ENCODE data around the gene BRD4. TPM values are rescaled to one million over a fixed set of nuclear protein-coding genes. Genes with fewer than 3 reads are reported as not detected.
"Not testable (repeated sequence)": the region's sequence is repeated elsewhere in the genome, so short reads cannot be mapped to it uniquely, and the experiment has no call there.

The BRD4 gene
- 9.3 and 11.1 TPM in 2 replicates for polyA plus RNA-seq (2014; cell fraction: cytosol; rRNA removed)
- 9.9 and 20.7 TPM in 2 replicates for polyA plus RNA-seq (2014; cell fraction: nucleus; rRNA removed)

DNA sequence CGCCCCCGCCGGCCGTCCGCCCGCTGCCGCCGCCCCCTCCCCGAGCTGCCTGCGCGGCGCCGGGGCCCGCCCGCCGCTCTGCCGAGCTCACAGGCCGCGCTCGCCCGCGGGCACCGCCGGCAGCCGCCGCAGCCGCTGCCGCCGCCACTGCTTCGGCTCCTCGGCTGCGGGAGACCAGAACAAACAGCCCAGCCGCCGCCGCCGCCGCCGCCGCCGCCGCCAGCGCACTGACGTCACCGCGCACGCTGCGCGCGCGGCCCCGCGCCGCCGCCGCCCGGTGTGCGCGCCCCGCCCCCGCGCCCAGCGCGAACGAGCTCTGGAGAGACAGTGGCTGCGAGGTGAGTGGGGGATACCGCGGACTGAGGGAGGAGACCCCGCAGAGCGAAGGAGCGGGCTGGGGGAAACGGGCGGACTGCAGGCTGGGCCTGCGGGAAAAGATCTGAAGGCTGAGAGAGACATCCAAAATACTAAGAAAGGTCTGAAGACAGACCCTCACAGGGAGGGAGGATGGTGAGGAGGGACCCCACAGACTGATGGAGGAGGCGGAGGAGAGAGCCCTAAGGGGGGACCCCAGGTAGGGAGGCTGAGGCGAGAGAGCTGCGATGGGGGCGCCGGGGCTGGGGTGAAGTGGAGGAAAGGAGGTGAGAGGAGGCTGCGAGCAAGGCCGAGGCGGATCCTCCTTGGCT is at the start of gene BRD4:
TSS of gene BRD4 (minus strand) at position 229 of the 686 bp plus-strand sequence. CDS start 59,440 bp downstream, outside the sequence.
- DNase-seq (ENCODE audit: low spot score): peak; percentile 57

DNA sequence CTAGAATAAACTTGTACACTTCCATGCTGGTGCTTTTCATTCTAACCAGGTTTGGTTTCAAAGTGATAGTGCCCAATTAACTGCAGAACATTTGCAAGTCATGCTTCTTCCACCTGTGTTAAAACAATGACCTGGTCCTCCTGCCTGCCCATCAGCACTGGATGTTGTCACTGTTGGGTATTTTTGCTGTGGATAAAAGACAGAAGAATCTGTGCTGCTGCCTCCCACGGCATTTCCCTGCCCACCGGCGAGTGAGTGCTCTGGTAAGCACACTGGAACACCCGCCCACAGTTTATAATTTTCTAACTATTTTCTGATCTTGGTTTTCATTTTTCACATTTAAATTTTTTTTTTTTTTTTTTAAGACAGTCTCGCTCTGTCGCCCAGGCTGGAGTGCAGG is 49.5 kb upstream of the BRD4 start:
- DNase-seq (ENCODE audit: low spot score): no peak

DNA sequence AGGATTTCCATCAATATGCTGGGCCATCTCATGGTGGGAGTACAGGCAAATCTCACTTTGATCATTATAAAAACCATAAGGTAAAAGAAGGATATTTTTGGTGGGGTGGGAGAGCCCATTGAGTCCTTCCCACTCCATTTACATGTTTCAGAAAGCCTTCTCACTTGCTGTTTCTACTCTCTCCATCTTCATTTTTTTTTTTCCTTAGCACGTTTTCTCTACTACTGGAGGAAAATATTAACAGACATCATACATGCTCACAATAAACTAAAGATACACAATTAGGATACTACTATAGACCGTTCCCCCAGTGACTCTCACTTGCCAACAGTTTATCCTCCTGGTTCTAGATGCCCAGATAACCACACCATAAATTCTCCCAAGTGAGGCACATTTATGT is 49.1 kb upstream of the BRD4 start:
- no peak for DNase-seq (ENCODE audit: low spot score)

DNA sequence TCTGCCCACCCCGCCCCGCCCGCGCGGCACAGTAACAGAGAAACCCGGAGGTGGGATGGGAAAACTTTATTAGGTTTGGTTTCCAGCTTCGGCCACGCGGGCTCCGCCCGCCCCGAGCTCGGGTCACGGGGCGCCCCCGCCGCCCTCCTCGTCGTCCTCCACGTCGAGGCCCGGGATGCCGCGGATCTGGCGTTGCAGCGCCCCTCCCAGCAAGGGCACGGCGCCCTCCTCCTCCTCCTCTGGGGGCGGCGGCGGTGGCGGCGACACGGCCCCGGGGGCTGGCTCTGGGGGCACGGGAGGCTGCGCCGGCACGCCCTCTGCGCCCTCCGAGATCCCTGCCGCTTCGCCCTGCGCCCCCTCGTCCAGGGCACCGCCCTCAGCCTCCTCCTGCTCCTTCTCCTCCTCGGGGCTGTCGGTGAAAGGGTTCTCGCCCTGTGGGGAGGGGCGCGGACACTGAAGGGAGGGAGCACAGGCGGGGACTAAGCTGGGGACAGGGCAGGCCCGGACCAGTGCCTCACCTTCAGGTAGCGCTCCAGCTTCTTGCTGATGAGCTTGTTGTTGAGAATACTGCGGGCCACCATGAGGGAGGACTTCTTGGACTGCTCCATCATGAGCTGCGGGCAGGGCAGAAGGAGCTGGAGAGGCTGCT is 47.8 kb upstream of the BRD4 start:
- DNase-seq (ENCODE audit: low spot score): peak; percentile 70

DNA sequence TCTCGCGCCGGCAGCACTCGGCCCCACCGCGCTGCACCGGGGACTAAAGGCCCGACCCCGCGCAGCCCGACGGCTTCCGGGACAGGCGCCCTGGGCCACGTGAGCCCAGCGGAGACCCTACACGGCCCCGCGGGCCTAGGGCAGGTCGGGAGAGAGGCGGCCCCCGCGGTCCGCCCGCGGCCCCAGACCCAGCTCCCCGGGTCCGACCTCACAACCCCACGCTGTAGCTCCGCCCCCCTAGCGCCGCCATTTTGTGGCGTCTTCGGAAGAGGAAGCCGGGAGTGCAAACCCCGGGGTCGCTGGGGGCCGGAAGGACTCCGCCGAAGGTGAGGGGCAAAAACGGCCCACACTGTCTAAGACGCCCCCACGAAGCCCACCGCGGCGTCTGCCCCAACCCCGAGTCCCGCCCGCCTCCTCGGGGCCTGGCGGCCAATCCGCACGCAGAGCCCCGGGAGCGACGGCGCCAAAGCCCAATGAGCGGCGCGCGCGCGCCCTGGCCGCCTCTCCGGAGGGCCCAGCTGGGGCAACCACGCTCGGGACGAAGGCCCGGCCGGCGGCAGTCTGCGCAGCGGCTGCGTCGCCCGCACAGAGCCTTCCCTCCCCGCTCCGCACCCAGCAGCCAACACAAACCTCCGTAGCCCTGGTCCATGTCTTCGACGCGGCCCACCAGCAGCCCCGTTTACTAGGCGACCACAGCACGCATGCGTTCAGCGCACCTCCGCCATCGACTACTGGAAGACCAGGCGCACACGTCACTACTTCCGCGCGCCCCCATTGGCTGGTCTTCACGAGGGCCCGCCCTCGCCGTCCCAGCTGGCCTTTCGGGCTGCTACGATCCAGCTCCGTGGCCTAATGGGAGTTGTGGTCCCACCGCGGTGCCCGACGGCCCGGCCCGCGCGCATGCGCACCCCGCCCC is 47.0 kb upstream of the BRD4 start, which contains the start of gene AKAP8:
TSS of gene AKAP8 (minus strand) at position 705 of the 916 bp plus-strand sequence. CDS start at position 649, 56 bp downstream.
- DNase-seq (ENCODE audit: low spot score): peak; percentile 98

DNA sequence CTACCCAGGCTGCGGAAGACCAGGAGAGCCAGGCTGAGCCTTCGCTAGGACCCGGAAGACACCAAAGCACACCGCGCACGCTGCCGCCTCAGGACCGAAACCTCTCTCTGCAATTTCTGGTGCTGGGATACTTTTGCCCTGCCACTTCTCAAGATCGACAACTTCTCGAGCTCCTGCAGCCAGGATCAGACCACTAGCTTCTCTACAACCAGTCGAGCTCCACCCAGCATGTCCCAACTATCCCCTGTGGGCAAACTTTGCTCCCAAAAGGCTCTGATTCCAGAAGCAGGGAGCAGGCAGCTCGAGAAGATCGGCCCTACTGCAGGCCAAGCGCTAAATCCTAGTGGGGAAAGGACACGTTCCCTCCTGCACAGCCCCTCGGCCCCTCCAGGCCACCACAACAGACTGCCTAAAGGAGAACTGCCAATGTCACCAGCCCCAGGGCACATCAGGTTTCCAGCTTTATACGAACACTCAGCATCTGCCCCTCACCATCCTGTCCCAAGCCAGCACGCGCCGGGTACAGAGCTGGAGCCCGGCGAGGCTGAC is 46.3 kb upstream of the BRD4 start:
- DNase-seq (ENCODE audit: low spot score): peak; percentile 17

DNA sequence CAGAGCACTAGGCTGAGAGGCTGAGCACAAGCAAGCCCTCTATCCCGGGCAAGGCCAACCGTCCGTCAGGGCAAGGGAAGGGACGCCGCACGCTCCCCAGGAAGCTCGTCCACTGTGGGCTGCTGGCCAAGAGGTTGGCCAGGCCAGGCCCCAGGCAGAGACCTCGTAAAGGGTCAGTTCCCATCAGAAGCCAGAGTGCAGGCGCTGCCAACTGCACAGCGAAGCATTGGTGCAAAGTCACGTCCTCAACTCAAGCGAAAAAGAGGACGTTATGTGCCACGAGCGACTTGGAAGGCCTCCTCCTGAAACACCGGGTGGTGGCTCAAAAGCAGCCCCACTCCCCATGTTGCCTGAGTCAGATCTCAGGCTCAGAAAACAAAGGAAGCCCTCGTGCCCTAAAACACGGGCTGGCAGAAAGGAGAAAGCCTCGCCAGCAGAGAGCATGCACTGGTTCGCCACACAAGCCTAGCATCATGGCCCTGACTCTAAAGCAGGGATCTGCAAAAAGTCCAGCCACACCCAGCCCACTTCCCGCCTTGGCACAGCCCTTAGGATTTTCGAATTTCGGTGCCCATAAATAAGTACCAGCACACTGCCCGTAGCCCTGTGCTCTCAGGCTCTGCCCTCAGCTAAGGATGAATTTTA is 42.6 kb upstream of the BRD4 start:
- no peak for DNase-seq (ENCODE audit: low spot score)

DNA sequence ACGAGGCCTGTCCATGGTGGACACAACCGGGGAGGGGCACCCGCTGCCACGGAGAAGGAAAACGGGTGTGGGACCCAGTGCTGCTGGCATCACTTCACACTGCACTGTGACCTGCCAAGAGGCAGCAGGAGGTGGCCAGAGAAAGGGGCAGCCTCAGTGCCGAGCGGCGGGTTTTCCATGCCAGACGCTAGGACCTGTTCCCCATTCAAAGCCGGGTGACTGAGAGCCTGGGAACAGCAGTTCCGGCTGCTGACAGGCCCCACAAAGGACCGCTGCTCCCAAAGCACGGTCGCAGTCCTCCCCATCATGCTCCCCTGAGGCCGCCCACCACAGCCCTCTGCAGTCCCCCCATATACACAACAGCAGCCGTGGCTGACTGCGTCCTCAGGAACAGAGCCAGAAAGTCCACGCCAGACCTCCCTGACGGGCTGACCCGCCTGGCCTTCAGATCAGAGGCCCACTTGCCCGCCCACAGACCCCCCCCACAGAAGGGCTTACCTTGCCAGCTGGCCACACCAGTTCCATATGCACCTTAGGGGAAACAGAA is 41.8 kb upstream of the BRD4 start:
- DNase-seq (ENCODE audit: low spot score): no peak

DNA sequence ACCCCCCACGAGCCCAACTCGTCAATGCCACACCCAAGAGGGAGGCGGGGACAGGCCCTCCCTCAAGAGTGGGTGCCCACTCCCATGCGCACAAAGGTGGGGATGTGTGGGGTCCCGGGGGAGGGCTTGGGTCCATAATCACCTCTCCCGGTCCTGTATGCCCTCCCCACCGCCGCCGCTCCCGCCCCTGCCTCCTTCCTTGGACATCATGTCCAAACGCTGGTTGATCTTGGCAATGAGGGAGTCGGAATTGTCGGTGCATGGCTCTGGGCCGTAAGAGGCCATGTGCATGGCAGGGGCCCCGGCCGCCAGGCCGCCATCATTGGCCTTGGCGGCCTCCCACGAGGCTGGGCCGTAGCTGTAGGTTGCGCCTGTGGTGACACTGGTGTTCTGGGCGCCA is 41.3 kb upstream of the BRD4 start:
- no peak for DNase-seq (ENCODE audit: low spot score)

DNA sequence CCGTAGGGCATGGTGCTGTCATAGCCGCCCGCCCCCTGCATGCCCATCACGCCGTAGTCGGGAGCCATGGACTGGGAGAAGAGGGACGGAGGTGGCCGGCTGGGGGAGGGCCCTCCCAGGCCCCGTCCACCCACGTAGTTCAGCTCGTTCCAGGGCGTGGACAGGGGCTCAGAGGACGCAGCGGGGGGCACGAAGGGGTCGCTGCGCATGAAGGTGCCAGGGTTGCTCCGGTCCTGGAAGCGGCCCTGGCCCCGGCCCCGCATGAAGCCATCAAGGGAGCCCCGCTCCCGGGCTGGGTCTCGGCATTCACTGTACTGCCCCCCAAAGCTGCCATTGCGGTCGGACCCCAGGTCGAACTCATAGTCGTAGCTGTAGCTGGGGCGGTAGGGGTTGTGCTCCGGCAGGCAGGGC is 40.6 kb upstream of the BRD4 start:
- DNase-seq (ENCODE audit: low spot score): no peak

DNA sequence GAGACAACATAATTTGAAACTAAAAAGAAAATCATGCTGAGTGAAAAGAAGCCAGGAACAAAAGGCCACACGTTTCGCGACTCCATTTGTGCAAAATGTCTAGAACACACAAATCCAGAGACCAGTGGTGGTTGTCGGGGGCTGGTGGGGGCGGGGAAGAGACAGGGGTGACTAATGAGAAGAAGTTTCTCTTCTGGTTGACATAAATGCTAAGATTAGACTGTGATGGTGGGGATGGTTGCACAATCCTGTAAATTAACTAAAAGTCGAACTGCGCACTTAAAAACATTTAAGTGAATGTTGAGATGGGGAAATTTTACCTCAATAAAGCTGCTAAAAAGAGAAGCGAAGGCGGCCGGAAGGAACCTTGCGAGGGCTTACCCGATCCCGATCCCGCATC is 40.1 kb upstream of the BRD4 start:
- DNase-seq (ENCODE audit: low spot score): no peak

DNA sequence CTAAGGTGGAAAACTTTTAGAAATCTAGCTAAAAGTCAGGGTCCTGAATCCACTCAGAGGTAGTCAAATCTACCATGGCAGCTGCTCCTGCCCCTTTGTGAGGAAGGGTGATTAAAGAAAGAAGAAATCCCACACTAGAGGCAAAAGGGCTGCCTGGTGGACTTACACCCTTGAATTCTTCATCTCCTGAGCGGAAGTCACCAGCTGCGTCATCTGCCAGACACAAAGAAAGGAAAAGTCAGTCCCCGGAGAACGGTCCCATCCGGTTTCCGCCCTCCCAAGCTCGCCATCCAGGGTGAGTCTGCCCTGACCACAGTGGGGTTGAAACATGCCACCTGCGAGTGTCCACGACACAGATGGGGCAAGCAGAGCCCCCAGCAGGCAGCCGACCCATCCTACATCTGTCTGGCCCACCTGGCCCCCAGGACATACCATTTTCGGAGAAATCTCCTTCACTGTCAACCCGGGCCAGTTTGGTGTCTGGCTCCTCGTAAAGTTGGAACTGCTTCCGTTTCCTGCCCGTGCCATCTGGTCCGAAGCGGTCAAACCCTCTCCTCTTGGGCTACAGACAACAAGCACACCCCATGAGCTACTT is 39.5 kb upstream of the BRD4 start:
- DNase-seq (ENCODE audit: low spot score): no peak

DNA sequence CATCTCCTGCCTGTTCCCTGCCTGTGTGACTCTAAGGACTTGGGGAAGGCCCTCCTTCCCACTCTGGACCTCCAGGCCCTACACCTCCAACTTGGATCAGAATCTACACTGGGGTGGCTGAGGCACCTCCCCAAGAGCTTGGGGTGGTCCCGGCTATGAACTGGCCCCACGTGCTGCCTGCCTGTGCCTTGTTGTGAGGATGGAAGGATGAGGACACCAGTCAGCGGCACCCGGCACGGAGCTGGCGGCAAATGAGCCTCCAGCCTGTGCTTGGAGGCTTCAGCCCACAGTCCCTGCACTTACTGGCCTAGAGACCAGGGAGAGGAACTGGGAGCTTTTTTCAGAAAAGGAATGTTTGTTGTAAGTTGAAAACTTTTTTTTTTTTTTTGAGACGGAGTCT is 38.8 kb upstream of the BRD4 start:
- DNase-seq (ENCODE audit: low spot score): no peak

DNA sequence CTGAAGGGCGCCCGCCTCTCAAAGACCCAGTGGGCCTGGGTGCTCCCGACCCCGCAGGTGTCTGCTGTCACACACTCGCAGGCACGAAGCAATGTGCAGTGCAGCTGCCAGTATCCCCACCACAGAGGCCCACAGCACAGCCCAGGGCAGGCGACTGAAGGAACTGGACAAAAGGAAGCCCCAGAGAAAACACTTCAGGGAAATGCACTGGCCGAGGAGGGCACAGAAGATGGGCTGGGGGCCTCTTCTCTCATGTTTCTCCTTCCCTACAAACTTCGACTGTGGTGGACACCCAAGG is 37.2 kb upstream of the BRD4 start:
- DNase-seq (ENCODE audit: low spot score): no peak

DNA sequence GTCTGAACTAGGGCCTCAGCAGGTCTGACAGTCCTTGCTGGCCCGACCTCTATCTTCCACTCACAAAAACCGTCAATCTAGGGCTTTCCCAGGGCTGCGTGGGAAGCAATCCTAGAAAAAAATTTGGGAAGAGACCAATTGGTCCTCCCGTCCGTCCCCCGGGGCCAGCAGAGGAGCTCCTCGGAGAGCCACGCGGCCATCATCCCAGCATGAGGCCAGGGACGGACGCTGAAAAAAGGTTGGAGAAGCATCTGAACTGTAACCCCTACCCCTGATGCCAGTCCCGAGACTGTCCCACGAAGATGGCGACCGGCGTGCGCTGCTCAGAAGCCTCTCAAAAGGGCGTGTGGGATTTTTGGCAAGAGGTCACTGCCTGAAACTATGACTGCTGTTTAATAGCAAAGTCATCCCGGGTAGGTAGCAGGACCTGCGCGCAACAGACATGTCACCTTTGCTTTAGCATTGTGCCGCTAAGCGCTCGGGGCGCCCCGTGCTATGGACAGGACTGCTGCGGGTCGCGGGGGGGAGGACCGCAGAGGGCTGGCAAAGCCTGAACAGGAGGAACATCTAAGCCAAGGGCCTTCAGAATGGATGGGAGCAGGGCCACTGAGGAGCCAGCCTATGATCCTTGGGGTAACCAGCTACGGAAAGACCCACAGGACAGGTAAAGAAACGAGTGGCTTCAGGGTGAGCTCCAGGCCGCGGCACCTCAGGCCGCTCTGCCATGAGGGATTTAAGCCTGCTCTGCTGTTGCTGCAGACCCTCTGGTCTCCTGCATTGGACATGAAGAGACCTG is 36.7 kb upstream of the BRD4 start:
- DNase-seq (ENCODE audit: low spot score): no peak

DNA sequence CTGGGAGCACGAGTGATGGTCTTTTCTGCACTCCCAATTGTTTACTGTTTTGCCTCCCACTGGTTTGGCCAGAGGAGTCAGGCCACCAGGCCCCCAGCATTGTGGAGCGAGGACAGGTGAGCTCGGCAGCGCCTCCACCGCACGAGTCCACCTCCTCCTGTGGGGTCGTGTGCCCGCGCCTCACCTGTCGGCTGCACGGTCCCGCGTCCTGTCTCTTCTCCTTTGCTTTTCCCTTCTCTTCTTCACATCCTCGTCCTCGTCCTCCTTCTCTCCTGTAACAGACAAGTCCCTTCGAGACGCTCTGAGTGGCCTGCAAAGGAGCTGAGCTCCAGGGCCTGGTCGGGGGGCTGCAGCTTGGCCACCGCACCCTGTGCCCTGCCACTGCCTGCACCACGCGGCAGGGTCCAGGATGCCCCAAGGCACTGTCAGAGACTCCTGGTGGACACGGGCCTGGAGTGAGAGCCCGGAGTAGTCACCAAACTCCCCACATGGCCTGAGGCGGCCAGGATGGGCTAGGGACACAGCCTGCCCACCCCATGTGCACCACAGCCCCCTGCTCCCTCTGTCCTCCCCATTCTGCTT is 35.8 kb upstream of the BRD4 start:
- no peak for DNase-seq (ENCODE audit: low spot score)

DNA sequence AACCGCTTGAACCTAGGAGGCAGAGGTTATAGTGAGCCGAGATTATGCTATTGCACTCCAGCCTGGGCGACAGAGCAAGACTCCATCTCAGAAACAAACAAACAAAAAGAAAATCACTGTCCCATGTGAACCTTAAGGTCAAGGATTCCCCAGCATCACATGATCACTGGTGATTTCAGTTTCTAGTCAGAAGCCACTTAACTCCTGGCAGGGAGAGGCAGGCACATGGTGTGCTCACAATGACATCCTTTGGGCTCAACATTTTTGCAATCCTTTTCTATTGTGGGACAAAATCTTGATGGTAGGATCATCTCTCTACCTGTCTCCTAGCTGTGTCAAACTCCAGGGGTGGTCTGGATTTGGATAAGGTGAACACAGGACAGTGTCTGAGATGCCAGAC is 35.1 kb upstream of the BRD4 start:
- no peak for DNase-seq (ENCODE audit: low spot score)

DNA sequence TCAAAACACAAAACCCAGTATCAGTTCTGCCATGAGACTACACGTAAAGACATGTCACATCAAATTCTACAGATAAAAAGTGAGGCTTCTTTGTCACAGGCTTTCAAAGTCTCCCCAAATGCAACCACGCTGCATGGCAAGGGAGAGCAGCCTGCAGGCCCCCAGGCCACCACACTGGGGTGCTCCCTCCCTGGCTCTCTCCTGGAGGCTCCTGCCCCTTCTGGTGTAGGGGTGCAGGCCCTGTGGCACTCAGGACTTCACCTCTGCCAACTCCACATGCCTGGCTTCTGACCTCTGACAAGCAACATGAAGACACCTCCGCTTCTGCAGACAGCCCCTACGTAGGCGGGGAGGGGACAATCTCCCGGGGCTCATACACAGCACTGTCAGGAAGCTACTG is 32.9 kb upstream of the BRD4 start:
- no peak for DNase-seq (ENCODE audit: low spot score)

DNA sequence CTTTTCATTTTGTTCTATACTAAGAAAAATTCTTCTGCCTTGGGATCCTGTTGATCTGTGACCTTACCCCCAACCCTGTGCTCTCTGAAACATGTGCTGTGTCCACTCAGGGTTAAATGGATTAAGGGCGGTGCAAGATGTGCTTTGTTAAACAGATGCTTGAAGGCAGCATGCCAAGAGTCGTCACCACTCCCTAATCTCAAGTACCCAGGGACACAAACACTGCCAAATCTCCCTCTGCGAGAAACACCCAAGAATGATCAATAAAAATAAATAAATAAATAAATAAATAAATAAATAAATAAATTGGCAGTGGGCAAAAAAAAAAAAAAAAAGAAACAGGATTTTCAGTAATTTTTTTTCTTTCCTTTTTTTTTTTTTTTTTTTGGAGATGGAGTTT is 31.5 kb upstream of the BRD4 start:
- DNase-seq (ENCODE audit: low spot score): not testable (repeated sequence)

DNA sequence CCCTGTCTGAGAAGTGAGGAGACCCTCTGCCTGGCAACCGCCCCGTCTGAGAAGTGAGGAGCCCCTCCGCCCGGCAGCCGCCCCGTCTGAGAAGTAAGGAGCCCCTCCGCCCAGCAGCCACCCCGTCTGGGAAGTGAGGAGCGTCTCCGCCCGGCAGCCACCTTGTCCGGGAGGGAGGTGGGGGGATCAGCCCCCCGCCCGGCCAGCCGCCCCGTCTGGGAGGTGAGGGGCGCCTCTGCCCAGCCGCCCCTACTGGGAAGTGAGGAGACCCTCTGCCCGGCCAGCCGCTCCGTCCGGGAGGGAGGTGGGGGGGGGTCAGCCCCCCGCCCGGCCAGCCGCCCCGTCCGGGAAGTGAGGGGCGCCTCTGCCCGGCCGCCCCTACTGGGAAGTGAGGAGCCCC is 30.7 kb upstream of the BRD4 start:
- DNase-seq (ENCODE audit: low spot score): not testable (repeated sequence)
